ENCODE data around the gene TMEM200C.

TMEM200C gene

DNA sequence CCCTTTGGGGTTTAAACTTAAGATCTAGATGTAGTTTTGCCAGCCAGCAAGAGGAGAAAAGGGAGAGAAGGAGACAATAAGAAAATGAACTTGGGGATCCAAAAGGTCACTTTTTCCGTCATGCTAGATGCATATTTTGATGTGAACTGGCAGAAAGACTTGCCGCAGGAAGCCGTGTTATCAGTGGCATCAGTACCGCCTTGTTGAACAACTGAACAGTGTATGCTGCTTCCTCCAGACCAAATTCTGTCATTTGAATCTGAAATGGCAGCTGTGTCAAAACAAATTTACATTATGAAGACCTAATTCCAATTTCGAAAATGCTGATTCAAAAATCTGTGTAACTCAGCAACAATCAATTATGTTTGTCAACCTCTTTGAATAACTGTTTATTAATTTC, 42.1 kb downstream of the TMEM200C start:
- DNase-seq (ENCODE audit: insufficient read length) (no peak), FAIRE-seq (no peak)
- TF ChIP-seq POLR2AphosphoS5 (IDR thresholded peaks at IDR 0.05; ENCODE audit: low read depth, low read length) (no peak), TAF1 (IDR thresholded peaks at IDR 0.05; ENCODE audit: borderline replicate concordance, low read depth, low read length) (no peak), POLR2A (IDR thresholded peaks at IDR 0.05; ENCODE audit: low read depth, low read length) (no peak)

- DNase-seq (ENCODE audit: insufficient read length) (no peak), FAIRE-seq (no peak)
- TF ChIP-seq POLR2A (IDR thresholded peaks at IDR 0.05; ENCODE audit: low read depth, low read length), result no peak
- no peak for TF ChIP-seq POLR2AphosphoS5 (IDR thresholded peaks at IDR 0.05; ENCODE audit: low read depth, low read length)
- no peak for TF ChIP-seq TAF1 (IDR thresholded peaks at IDR 0.05; ENCODE audit: borderline replicate concordance, low read depth, low read length)
These were observed 43.3 kb downstream of the TMEM200C start for GRCh38 chr18:5851998-5852397.

DNA sequence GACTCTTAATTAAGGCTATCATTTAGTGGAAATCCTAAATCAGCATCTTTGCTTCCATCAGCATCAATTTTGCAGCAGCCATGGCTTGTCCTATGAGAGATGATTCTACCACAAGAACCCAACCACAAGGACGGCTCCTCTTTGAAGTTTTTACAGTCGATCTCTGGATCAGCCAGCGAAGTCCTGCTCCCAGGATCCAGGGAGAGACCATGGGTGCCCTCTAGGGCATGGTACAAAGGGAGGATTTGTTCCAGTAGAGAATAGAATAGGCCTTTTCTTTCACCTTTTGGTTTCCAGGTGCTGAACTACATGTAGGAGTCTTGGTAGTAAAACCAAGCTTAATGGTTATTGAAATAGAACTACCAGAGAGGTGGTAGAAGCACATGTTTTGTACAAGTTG, 52.7 kb downstream of the TMEM200C start:
- FAIRE-seq (no peak), DNase-seq (ENCODE audit: insufficient read length) (no peak)
- TF ChIP-seq TAF1 (IDR thresholded peaks at IDR 0.05; ENCODE audit: borderline replicate concordance, low read depth, low read length) (no peak), POLR2AphosphoS5 (IDR thresholded peaks at IDR 0.05; ENCODE audit: low read depth, low read length) (no peak), POLR2A (IDR thresholded peaks at IDR 0.05; ENCODE audit: low read depth, low read length) (no peak)

DNA sequence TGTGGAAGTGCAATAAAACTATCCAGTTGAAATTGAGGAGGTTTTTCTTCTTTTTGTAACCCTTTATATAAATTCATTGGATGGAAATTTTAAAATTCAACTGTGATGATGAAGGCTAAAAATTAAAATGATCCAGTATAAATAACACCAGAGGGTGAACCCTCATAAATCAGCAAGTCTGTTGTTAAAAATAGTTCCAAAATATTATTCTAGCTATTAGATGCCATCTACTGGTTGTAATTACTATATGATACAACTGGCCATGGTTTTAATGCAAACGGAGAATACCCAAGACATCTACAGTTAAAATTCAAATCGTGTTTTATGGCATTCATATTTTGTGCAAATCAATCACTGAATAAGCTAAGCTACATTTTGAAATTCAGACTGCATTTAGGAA, 53.8 kb downstream of the TMEM200C start:
- TF ChIP-seq POLR2A (IDR thresholded peaks at IDR 0.05; ENCODE audit: low read depth, low read length) (no peak), POLR2AphosphoS5 (IDR thresholded peaks at IDR 0.05; ENCODE audit: low read depth, low read length) (no peak), TAF1 (IDR thresholded peaks at IDR 0.05; ENCODE audit: borderline replicate concordance, low read depth, low read length) (no peak)
- no peak for FAIRE-seq

DNA sequence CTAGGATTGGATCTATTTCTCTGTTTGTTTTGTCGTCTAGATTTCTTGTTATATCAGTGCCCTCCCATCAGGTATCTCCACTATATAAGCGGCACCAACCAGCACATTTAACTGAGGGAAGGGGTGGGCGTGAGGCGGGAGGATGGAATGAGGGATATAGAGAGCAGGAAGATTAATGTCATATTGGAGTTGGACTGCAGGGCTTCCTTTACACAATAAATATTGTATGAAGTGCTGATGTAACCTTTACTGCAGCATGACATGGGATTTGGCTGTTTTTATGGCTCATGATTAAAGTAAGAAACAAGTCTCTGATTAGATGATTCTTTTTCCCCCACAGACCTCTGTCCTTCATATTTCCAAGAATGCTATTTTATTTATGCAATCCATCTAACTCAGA, 54.8 kb downstream of the TMEM200C start:
- TF ChIP-seq POLR2A (IDR thresholded peaks at IDR 0.05; ENCODE audit: low read depth, low read length) (no peak), TAF1 (IDR thresholded peaks at IDR 0.05; ENCODE audit: borderline replicate concordance, low read depth, low read length) (no peak), POLR2AphosphoS5 (IDR thresholded peaks at IDR 0.05; ENCODE audit: low read depth, low read length) (no peak)
- no peak for FAIRE-seq
- DNase-seq (ENCODE audit: insufficient read length), result no peak

More for the DNA sequence above, 53.8 kb downstream of the TMEM200C start:
- DNase-seq (ENCODE audit: insufficient read length), result no peak

DNA sequence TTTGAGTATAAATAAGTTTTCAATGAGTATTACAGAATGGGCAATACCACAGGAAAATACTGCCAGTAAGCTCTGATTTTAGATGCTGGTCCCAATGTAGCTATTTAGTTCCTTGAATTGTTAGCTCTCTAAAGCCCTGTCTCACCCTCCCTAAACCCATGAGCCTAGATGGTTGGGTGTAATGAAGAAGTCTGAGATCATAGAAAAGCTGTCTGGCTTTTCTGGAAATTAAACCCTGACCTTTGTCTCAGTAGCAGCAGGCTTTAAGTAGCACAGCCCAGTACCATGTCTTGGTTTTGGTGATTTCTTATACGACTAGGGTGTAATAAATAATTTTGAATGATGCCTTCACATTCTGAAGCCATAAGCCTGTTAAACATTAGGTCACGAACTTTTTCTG, 55.3 kb downstream of the TMEM200C start:
- no peak for FAIRE-seq
- TF ChIP-seq POLR2AphosphoS5 (IDR thresholded peaks at IDR 0.05; ENCODE audit: low read depth, low read length), result no peak
- TF ChIP-seq TAF1 (IDR thresholded peaks at IDR 0.05; ENCODE audit: borderline replicate concordance, low read depth, low read length), result no peak
- TF ChIP-seq POLR2A (IDR thresholded peaks at IDR 0.05; ENCODE audit: low read depth, low read length), result no peak
- no peak for DNase-seq (ENCODE audit: insufficient read length)

DNA sequence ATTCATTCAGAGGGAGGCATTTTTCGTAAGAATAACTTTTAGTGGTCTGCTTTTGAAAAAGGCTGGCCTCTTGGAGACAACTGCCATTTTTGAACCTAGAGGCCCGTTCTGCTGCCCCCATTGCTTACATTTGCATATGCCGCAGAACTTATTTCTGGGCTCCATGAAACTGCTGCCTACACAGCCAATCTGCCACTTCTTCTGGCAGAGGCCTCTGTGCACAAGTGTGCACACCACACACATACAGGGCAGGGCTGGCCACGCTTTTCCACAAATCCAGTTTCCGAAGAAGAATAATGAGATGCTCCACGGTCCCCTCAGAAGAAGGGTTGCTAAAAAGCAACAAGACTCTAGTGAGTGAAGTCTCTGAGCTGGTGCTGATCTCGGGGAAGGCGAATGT, 56.2 kb downstream of the TMEM200C start:
- DNase-seq (ENCODE audit: insufficient read length) (no peak), FAIRE-seq (no peak)
- TF ChIP-seq POLR2A (IDR thresholded peaks at IDR 0.05; ENCODE audit: low read depth, low read length) (no peak), POLR2AphosphoS5 (IDR thresholded peaks at IDR 0.05; ENCODE audit: low read depth, low read length) (no peak), TAF1 (IDR thresholded peaks at IDR 0.05; ENCODE audit: borderline replicate concordance, low read depth, low read length) (no peak)
